Trophoblast cell (in vitro differentiated cells and primary cell): Measurements from ENCODE around the gene RAB11FIP3.

Experiments used
- DNase-seq, 2 donors: peaks; one replicate each; pipeline ENCODE4 v3.0.0-alpha.2; 2016
- H2AFZ ChIP-seq: 2 replicates; pipeline ENCODE4 v1.6.1; 2013; ENCODE audit warnings: low read length, moderate library complexity, mild to moderate bottlenecking; ENCODE audit not compliant: insufficient read depth, poor library complexity
- H2AK5ac ChIP-seq: 2 replicates; pipeline ENCODE4 v1.6.1; 2013; ENCODE audit warnings: mild to moderate bottlenecking, low read length
- H2BK120ac ChIP-seq: 2 replicates; pipeline ENCODE4 v1.6.1; 2013; ENCODE audit warnings: low read length, mild to moderate bottlenecking, moderate library complexity; ENCODE audit not compliant: insufficient read depth, poor library complexity
- H2BK12ac ChIP-seq: 2 replicates; pipeline ENCODE4 v1.6.1; 2013; ENCODE audit warnings: mild to moderate bottlenecking, low read length, moderate library complexity
- H2BK5ac ChIP-seq: 2 replicates; pipeline ENCODE4 v1.6.1; 2013; ENCODE audit warnings: low read length, low read depth, moderate library complexity, mild to moderate bottlenecking; ENCODE audit not compliant: poor library complexity
- H3K14ac ChIP-seq: 2 replicates; pipeline ENCODE4 v1.6.1; 2013; ENCODE audit warnings: mild to moderate bottlenecking, low read length
- H3K18ac ChIP-seq: 2 replicates; pipeline ENCODE4 v1.6.1; 2013; ENCODE audit warnings: mild to moderate bottlenecking, low read length
- H3K23ac ChIP-seq: 2 replicates; pipeline ENCODE4 v1.6.1; 2013; ENCODE audit warnings: low read length
- H3K27ac ChIP-seq: 2 replicates; pipeline ENCODE4 v1.5.1; 2013; ENCODE audit warnings: low read depth, mild to moderate bottlenecking, inconsistent platforms, low read length, moderate library complexity
- H3K27me3 ChIP-seq: 2 replicates; pipeline ENCODE4 v1.6.1; 2013; ENCODE audit warnings: inconsistent platforms, mild to moderate bottlenecking, low read length, moderate library complexity; ENCODE audit not compliant: insufficient read depth
- H3K36me3 ChIP-seq, 2 experiments: 1 replicate in 1 of 2; 2 replicates in 1 of 2; pipeline ENCODE4 v1.6.1; 2013; ENCODE audit warnings: low read length in 2 of 2, mild to moderate bottlenecking in 2 of 2, moderate library complexity in 1 of 2; ENCODE audit not compliant: insufficient read depth in 2 of 2, control insufficient read depth in 1 of 2
- H3K4ac ChIP-seq: 2 replicates; pipeline ENCODE4 v1.6.1; 2013; ENCODE audit warnings: low read depth, mild to moderate bottlenecking, low read length, moderate library complexity
- H3K4me1 ChIP-seq, 2 experiments: 1 replicate in 1 of 2; 2 replicates in 1 of 2; pipeline ENCODE4 v1.6.1; 2013; ENCODE audit warnings: low read length in 2 of 2, mild to moderate bottlenecking in 2 of 2, moderate library complexity in 1 of 2; ENCODE audit not compliant: insufficient read depth in 2 of 2, control insufficient read depth in 1 of 2
- H3K4me2 ChIP-seq: 2 replicates; pipeline ENCODE4 v1.6.1; 2013; ENCODE audit warnings: inconsistent platforms, mild to moderate bottlenecking, low read length, moderate library complexity
- H3K4me3 ChIP-seq: 2 replicates; pipeline ENCODE4 v1.5.1; 2013; ENCODE audit warnings: mild to moderate bottlenecking, low read depth, low read length, inconsistent platforms
- H3K79me1 ChIP-seq: one replicate; pipeline ENCODE4 v1.6.1; 2013; ENCODE audit warnings: low read length
- H3K79me2 ChIP-seq: 2 replicates; pipeline ENCODE4 v1.6.1; 2013; ENCODE audit warnings: low read length, mild to moderate bottlenecking; ENCODE audit not compliant: control insufficient read depth, insufficient read depth, poor library complexity
- H3K9ac ChIP-seq: 2 replicates; pipeline ENCODE4 v1.6.1; 2013; ENCODE audit warnings: mild to moderate bottlenecking, low read length
- H3K9me3 ChIP-seq: 2 replicates; pipeline ENCODE4 v1.6.1; 2013; ENCODE audit warnings: low read depth, mild to moderate bottlenecking, control low read depth, inconsistent platforms, low read length; ENCODE audit not compliant: insufficient read depth
- H4K12ac ChIP-seq: 2 replicates; pipeline ENCODE4 v1.6.1; 2013; ENCODE audit warnings: low read depth, mild to moderate bottlenecking, low read length, moderate library complexity
- H4K8ac ChIP-seq: 2 replicates; pipeline ENCODE4 v1.6.1; 2013; ENCODE audit warnings: low read depth, mild to moderate bottlenecking, low read length, moderate library complexity
- H4K91ac ChIP-seq: one replicate; pipeline ENCODE4 v1.6.1; 2013; ENCODE audit warnings: low read depth, mild to moderate bottlenecking, low read length, moderate library complexity
- WGBS: extraction: QIAGEN DNeasy Blood & Tissue Kit; methylation state at CpG from one replicate; pipeline ENCODE4 v1.1.7; 2013; ENCODE audit warnings: missing lambda C conversion rate; ENCODE audit not compliant: insufficient read length, insufficient coverage; ENCODE audit errors: extremely low coverage; 5-methylcytosine and 5-hydroxymethylcytosine counted together

RAB11FIP3 gene

DNA sequence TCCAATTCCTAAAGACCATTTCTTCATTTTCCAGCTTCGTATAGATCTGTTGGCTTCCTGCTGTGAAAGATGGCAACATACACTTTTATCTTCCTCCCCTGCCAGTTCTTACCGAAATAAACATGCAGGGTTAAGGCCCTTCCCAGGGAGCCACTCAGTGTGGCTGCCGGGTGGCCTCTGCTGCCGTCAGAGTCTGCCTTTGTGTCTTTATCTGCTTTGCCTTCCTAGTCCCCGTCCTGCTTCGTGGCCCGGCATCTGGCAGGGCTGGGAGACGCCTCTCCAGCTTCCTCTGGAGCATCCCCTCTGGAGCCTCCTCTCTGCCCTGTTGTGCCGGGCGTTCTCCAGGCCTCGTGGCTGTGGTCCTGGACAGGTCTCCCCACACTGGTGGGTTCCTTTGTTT, 71.8 kb downstream of the RAB11FIP3 start:
- H3K4me1 ChIP-seq = peaks cover 0 to 5% of the 10 kb centered on the region in 2 experiments
- H3K23ac ChIP-seq = no peak overlapping the region
- H2AK5ac ChIP-seq = no peak overlapping the region
- H4K91ac ChIP-seq = no peak overlapping the region
- no peak overlapping the region for H2BK12ac ChIP-seq
- H4K8ac ChIP-seq = no peak overlapping the region
- H3K27me3 ChIP-seq = no peaks in the 10 kb centered on the region
- no peak overlapping the region for H4K12ac ChIP-seq
- peaks cover 2 to 8% of the 10 kb centered on the region in 2 experiments for H3K36me3 ChIP-seq
- no peak overlapping the region for H2AFZ ChIP-seq
- no CpG with 5 or more reads among the region's 11 CpGs for WGBS
- no peaks in the 10 kb centered on the region for H3K79me1 ChIP-seq
- no peak overlapping the region for H3K4ac ChIP-seq
- no peak overlapping the region for H3K27ac ChIP-seq
- H2BK5ac ChIP-seq = no peak overlapping the region
- no peak for DNase-seq
- H3K79me2 ChIP-seq = no peaks in the 10 kb centered on the region
- H3K4me3 ChIP-seq = no peak overlapping the region
- no peak overlapping the region for H3K9ac ChIP-seq
- H3K4me2 ChIP-seq = no peak overlapping the region
- no peaks in the 10 kb centered on the region for H3K9me3 ChIP-seq
- no peak overlapping the region for H3K14ac ChIP-seq
- no peak overlapping the region for H2BK120ac ChIP-seq
- H3K18ac ChIP-seq = no peak overlapping the region

DNA sequence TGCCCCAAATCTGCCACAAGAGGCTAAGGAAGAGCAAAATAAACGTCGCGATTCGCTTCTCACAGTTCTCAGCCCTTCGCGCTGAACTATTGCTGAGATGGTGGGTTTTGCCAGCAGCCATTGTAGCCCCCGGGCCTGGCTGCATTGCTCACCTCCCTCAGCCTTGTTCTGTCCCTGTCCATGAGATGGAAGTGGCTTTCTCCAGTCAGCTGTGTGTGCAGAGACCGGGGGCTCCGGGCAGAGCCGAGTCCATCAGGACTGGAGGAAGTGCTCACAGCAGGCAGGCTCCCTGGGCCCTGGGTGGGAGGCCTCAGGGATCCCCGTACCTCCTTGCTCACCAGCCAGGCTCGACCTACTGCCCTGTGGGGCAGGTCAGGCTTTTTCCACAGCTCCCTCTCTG, 74.5 kb downstream of the RAB11FIP3 start:
- H3K4me2 ChIP-seq = no peak overlapping the region
- no peak overlapping the region for H2AK5ac ChIP-seq
- H3K9ac ChIP-seq = no peak overlapping the region
- no peak overlapping the region for H4K8ac ChIP-seq
- H3K4me1 ChIP-seq = peaks cover 0 to 5% of the 10 kb centered on the region in 2 experiments
- H3K27ac ChIP-seq = no peak overlapping the region
- H2BK120ac ChIP-seq = no peak overlapping the region
- H3K23ac ChIP-seq = no peak overlapping the region
- no peak overlapping the region for H3K18ac ChIP-seq
- no peaks in the 10 kb centered on the region for H3K79me2 ChIP-seq
- no peaks in the 10 kb centered on the region for H3K9me3 ChIP-seq
- H4K91ac ChIP-seq = no peak overlapping the region
- WGBS = no CpG with 5 or more reads among the region's 12 CpGs
- H4K12ac ChIP-seq = no peak overlapping the region
- no peak overlapping the region for H2AFZ ChIP-seq
- no peak for DNase-seq
- H3K36me3 ChIP-seq = peaks cover 2 to 9% of the 10 kb centered on the region in 2 experiments
- no peaks in the 10 kb centered on the region for H3K27me3 ChIP-seq
- no peak overlapping the region for H3K14ac ChIP-seq
- H2BK5ac ChIP-seq = no peak overlapping the region
- no peaks in the 10 kb centered on the region for H3K79me1 ChIP-seq
- H3K4me3 ChIP-seq = no peak overlapping the region
- no peak overlapping the region for H2BK12ac ChIP-seq
- H3K4ac ChIP-seq = no peak overlapping the region

DNA sequence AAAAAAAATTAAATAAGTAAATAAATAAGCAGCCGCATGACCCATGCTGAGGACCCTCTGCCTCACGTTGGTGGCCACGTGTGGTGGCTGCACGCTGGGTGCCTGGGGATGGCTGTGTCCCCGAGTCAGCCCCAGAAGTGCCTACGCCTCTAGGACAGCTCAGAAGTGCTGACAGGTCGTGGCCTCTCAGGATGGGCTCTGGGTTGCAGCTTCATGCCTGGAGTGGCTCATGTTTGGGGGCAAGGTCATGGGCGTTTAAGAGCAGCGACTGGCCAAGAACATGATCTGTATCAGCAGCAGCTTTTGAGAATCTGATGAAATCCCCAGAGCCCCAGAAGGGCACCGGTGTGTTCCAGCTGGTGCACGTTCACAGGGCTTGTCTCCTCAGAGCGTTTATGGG, 75.3 kb downstream of the RAB11FIP3 start:
- Histone ChIP-seq H2BK12ac (no peak overlapping the region), H4K12ac (no peak overlapping the region), H3K14ac (no peak overlapping the region), H2AK5ac (no peak overlapping the region), H3K4me3 (no peak overlapping the region), H3K27ac (no peak overlapping the region), H3K18ac (no peak overlapping the region), H3K9me3 (no peaks in the 10 kb centered on the region), H2BK120ac (no peak overlapping the region), H3K4ac (no peak overlapping the region), H3K23ac (no peak overlapping the region), H2AFZ (no peak overlapping the region), H3K4me2 (no peak overlapping the region), H3K27me3 (no peaks in the 10 kb centered on the region), H2BK5ac (no peak overlapping the region), H3K9ac (no peak overlapping the region), H4K8ac (no peak overlapping the region), H4K91ac (no peak overlapping the region), H3K36me3 (peaks cover 8 to 12% of the 10 kb centered on the region in 2 experiments), H3K79me1 (no peaks in the 10 kb centered on the region), H3K4me1 (peaks cover 0 to 5% of the 10 kb centered on the region in 2 experiments), H3K79me2 (no peaks in the 10 kb centered on the region)
- no peak for DNase-seq
- WGBS = no CpG with 5 or more reads among the region's 12 CpGs

DNA sequence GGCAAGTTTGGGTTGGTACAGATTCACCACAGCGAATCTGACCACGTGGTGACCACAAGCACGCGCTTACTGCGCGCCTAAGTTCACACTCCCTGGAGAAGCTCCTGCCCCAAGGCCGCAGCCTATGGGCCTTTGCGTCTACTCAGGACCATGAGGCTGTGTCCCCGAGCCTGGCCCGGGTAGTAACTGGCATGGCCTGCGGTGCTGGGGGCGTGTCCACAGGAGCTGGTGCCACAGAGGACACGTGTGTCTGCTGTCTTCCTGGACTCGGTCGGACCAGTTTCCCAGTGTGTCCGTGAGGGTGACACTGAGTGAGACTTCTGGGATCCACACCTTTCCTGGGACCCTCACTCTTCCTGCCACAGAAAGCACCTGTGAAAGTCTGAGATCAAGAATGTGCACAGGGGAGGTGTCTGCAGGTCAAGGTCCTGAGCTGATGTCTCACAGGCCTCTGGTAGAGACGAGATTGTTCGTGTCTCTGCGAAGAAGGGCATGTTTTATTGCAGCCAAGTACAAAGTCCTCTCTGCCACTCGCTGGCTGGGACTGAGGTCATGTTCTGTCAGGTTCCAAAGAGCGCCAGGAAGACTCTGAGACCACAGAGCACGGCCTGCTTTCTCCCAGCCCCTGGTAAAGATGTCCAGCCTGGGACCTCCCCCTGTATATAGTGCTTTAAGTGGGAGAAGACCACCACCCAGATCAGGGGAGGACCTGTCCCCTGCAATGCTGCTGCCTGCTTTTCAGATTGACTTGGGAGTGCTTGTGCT, 76.9 kb downstream of the RAB11FIP3 start:
- H3K9ac ChIP-seq = no peak overlapping the region
- H3K4me2 ChIP-seq = no peak overlapping the region
- H3K27ac ChIP-seq = no peak overlapping the region
- H3K79me2 ChIP-seq = no peaks in the 10 kb centered on the region
- DNase-seq = no peak
- no peak overlapping the region for H2BK120ac ChIP-seq
- H4K12ac ChIP-seq = no peak overlapping the region
- H3K79me1 ChIP-seq = no peaks in the 10 kb centered on the region
- no CpG with 5 or more reads among the region's 22 CpGs for WGBS
- H2BK5ac ChIP-seq = no peak overlapping the region
- H2AK5ac ChIP-seq = no peak overlapping the region
- no peak overlapping the region for H2AFZ ChIP-seq
- H3K9me3 ChIP-seq = no peaks in the 10 kb centered on the region
- no peak overlapping the region for H4K91ac ChIP-seq
- H3K23ac ChIP-seq = no peak overlapping the region
- H4K8ac ChIP-seq = no peak overlapping the region
- peaks cover 16 to 18% of the 10 kb centered on the region in 2 experiments for H3K36me3 ChIP-seq
- H3K4ac ChIP-seq = no peak overlapping the region
- no peak overlapping the region for H3K14ac ChIP-seq
- peaks cover 0 to 2% of the 10 kb centered on the region in 2 experiments for H3K4me1 ChIP-seq
- H2BK12ac ChIP-seq = no peak overlapping the region
- H3K27me3 ChIP-seq = no peaks in the 10 kb centered on the region
- no peak overlapping the region for H3K18ac ChIP-seq
- H3K4me3 ChIP-seq = no peak overlapping the region
